Stimulated activated CD4-positive, alpha-beta T cell treated with anti-CD3 and anti-CD28 coated beads, Interleukin-1b, Interleukin-23, amount 100 ng/mL, for 48 hours (primary cell): ENCODE data around the gene UCN2.

ENCODE experiments used
- DNase-seq: peaks from one replicate; pipeline ENCODE4 v3.0.0-alpha.2; 2020

UCN2 gene

DNA sequence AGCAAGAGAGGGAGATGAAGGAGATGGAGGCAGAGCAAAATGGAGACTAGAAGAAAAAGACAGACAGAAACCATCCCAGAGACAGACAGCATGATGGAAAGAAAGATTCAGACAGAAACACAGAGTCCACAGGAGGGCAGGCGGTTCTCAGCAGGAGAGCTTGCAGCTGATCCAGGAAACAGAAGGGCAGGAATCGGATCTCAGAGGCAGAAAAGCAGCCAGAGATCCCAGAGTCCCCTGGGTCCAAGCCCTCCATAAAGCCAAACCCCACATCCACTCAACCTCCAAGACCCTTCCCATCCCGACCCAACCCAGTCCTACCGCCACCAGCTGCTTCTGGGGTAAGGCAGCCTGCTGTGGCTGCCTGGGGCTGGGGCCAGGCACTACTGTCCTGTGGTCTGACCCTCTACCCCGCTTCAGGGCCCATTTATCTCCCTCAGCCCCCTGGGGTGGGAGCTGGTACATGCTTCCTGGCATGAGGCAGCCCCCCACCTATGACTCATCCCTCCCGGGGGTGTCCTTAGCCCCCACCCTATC lies at the start of gene UCN2:
Gene UCN2 (minus strand): TSS at position 400 of the 537 bp plus-strand sequence. CDS start 657 bp downstream, outside the sequence.
- DNase-seq = no peak

GRCh38 chr3:48612309-48612708 lies 48.7 kb upstream of the UCN2 start:
- no peak for DNase-seq

DNA sequence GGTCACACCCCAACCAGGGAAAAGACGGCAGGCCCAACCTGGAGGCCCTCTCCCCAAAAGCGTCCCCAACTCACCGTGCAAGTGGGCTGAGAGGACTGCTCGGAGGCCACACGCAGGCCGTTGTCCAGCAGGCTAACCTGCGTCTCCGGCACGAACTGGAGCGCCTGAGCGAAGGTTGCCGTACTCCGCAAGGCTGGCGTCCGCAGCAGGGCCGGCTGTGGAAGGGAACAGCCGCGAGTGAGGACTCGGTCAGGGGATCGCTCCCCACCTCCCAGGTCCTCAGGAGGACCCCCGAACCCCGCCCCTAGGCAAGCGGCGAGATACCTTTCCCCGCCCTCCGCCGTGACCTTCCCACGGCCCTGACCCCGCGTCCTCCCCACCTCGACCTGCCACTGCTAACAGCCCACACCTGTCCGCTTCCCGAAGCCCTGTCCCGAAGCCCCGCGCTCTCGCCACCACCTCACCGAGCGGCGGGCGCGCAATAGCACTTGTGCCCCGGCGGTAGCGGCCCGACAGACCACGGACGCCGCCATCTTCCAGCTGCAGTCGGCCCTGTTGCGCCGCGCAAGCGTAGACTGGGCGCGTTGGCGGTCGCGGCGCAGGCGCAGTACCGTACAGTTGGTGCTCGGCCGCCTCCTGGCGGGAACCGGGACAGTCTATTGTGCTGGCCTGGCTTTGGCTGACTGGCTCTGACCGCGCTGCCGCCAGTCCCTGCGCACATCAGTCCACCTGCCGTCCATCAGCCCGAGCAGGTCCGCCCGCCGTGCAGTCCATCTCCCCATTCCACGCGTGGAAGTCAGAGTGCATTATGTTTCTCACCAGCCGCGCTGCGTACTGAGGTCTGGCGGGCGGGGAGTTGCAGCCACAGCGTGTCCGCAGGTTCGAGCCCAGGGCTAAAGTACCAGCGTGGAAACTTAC lies 45.8 kb upstream of the UCN2 start, which contains the start of gene UQCRC1:
Gene UQCRC1 (minus strand): TSS at position 559 of the 918 bp plus-strand sequence. CDS start 26 bp downstream, at position 533.
- DNase-seq = peak; percentile 92

DNA sequence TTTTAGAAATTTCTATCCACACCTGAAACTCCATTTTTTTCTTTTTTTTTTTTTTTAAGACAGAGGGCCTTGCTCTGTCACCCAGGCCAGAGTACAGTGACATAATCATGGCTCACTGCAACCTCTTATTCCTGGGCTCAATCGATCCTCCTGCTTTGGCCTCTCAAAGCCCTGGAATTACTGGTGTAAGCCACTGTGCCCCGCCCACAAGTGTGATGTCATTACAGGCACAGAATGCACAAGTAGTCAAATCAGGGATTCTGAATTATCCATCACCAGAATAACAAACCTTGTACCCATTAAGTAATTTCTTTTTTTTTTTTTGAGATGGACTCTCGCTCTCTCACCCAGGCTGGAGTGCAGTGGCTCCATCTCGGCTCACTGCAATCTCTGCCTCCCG lies 43.9 kb upstream of the UCN2 start:
- DNase-seq = peak; percentile 42

- DNase-seq = no peak
Observed at GRCh38 chr3:48601622-48601994, 38.0 kb upstream of the UCN2 start.

DNA sequence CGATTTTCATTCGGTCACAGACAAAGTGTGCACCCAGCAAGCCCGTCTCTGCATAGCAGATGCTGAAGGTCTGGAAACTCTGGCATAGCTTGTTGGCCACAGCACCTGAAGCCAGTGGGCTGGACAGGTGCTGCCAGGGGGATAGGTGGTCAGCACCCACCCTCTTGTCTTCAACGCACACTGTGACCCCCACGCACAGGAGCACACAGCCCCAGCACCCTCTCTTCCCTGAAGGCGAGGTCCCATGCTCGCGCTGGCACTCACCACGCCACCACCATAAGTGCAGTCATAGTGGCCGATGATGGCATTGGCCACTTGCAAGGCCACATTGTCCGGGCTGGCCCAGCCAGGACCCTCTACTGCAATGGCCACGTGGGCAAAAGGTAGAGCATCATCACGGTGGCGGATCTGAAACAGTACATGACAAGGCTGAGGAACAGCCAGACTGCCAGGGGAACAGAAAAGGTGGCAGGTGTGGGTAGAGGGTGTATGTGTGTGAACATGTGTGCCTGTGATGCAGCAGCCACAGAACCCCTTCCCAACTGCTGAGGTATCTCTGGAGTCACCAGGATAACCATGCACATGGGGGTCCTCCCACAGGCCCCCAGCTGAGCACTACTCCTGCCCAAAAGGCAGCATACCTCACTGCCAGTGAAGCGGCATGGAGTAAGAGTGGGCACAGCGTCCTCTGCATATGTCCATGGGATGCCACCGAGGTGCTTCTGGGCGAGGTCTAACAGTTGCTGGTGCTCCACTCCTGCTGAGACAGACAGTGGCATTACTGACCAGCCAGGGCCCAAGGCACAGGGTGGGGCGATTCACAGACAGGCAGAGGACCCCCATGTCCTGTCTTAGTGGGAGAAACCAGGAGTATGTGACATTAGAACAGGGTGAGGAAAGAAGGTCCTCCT lies 37.4 kb upstream of the UCN2 start:
- DNase-seq = no peak

DNA sequence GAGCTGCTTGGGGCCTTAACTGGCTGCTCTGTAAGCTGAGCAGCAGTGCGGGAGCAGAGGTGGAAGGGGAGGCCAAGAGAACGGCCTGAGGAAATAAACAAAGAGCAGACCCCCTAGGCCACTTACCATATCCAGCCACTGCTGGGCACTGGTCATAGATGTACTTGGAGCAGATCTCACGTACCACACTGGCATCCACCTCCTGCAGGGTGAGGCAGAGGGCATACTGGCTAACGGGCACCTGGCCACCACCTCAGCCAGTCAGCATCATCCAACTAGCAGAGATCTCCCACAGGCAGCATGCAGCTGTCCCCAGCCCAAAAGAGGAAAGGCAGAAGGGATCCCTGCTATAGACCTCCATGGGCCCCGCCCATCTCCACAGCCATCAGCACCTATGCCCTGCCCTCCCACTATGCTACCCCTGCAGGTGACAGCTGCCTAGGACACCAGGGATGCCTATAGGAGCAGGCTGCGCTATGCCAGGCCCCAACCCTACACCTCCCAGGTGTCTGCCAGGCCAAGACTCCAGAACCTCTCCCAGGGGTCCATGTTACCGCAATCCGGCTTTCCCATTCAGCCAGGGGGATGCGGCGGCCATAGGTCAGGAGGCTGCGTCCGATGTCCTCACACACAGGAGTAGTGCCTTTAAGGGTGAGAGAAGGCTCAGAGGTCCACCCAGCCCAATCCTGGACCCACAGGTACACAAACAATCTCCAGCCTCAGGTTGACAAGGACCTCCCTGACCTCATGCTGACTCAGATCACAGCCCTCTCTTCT lies 36.1 kb upstream of the UCN2 start:
- DNase-seq = no peak

DNA sequence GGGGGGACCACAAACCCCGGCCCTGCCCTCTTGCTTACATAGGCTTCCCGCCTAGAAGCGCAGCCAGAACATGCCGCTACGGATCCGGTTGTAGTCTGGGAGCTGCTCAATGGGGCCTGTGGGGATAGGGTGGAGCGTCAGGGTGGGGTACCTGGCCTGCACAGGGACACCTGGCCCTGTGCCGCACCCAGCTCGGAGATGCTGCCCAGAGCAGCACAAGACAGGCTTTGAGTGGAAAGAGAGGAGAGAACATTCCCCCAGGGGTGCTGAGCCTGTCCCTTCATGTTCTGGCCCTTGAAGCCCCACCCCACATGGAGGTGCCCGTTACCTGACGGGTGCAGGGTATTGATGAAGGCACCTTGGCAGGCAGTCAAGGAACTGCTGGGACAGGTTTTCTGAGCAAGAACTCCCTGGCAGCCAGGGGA lies 35.5 kb upstream of the UCN2 start:
- no peak for DNase-seq

DNA sequence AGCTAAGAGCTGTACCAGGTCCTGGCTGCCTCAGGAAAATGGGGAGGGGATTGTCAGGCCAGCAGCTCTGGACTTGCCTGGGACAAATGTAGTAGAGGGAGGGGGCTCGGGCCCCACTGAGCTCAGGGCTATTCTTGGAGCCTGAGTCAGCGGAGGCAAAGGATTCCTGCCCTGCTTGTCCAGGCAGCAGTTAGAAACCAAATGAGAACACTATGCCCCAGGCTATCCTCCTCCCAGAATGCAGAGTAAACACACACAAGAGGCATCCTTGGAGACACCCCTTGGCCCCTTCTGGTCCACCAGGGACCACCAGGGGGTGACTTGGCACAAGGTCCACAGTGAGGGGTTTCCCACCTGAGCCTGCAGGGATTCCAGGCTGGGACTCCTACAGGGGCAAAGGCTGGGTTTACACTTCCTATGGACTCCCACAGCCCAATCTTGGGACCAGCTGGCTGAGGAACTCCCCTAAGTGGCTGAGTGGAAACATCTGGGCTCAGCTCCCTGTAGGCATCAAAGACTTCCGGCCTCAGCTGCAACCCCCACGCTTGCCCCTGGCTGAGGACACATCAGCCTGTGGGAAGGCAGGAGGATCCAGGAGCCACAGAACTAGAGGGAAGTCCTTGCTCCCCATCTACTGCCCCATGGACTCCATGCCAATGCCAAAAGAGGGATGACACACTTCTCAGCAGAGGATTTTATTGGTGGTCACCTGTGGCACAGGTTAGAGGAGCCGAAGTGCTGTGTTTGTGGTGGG lies 34.9 kb upstream of the UCN2 start:
- DNase-seq = no peak

DNA sequence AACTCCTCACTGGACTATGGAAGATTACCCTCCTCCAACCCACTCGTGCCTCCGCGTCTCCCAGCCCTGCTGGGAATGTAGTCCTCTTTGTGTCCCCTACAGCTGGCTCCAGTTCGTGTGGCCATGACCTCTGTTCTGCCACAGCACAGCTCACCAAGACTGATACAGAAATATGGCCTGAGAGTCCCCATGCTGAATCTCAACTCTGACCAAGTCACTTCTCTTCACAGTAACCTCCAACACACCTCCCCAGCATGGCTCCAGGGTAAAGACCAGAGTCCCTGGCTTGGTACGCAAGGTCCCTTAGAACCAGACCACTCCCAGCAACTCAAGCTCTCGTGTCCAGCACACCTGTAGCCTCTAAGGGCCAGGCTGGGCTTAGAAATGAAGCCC lies 33.8 kb upstream of the UCN2 start:
- no peak for DNase-seq

GRCh38 chr3:48596676-48597407 lies 33.3 kb upstream of the UCN2 start:
- no peak for DNase-seq

DNA sequence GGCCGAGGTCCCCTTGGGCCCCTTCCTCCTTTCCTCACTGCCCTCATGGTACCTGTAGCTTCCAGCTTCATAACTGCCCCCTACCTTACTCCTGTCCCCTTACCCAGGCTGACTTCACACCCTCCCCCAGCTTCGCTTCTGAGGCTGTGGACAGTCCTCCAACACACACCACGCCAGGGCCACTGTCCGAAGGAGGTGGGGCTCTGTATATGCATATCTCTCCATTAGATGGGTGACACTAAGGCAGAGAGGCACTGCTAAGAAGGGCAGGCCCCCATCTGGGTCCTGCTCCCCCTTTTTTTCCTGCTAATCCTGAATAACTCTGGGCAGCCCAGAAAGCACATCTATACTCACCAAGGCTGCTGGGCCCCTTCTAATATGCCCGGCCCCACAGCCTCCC lies 32.6 kb upstream of the UCN2 start:
- DNase-seq = no peak

DNA sequence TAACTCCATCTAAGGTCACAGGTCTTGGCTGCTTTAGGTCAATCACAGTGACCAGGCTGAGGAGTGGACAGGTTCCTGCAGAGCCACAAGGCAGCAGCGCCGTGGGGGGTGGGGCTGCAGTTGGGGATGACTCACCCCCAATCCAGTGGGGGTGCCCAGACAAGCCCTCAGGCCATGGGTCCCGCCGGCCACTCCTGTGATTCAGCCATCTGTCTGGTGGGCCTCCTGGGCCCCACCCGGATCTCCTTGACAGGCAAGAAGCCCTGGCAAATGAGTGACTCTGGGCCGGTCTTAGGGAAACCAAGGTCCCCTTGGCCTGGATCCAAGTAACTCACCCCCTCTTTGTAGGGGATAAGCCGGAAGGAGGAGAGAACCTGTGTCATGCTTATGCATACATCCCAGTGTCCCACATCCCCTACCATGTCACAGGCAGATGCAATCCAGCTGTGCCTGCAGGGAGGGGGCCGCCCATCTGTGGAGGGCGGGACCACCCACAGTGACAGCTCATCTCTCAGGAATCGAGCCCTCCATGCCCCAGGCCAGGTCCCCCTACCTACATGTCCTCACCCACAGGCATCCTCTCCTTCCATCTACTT lies 32.0 kb upstream of the UCN2 start:
- no peak for DNase-seq

- no peak for DNase-seq
Observed at GRCh38 chr3:48595075-48595525, 31.5 kb upstream of the UCN2 start, which contains the start of gene COL7A1. Gene COL7A1 (minus strand): TSS chr3:48595329. CDS start chr3:48595159, 170 bp downstream.

GRCh38 chr3:48594417-48595049 lies 31.0 kb upstream of the UCN2 start:
- DNase-seq = no peak

- DNase-seq = no peak
Observed at GRCh38 chr3:48593337-48593736, 29.8 kb upstream of the UCN2 start.

DNA sequence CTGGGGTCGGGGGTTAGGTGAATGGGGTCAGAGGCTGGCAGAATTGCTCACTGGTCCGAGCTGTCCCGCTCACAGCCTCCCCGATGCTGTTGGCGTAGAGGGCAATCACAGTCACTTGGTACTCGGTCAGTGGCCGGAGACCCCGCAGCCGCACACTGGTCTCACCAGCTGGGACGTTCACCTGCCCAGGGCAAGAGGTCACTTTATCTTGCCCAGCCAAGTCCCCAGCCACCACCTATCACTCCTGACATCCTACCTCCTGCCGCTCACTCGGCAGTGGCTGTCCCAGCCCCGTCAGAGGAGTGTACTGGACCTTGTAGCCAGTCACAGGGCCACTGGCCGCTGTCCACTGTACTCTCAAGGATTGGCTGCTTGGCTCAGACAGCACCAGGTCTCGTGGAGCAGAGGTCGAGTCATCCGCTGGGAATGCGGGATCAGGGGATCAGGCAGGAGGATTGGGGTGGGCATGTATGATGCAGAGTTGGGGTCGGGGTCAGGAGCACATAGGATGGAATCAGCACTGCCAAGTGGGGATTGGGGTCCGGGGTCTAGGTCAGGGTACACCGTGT lies 29.0 kb upstream of the UCN2 start:
- no peak for DNase-seq

GRCh38 chr3:48591886-48592518 lies 28.4 kb upstream of the UCN2 start:
- DNase-seq = no peak

- DNase-seq = no peak
Observed at GRCh38 chr3:48591436-48591835, 27.9 kb upstream of the UCN2 start.
